Type B pancreatic cell (in vitro differentiated cells): ENCODE data around the gene PLAC8. TPM values are rescaled to one million over a fixed set of nuclear protein-coding genes. Genes with fewer than 3 reads are reported as not detected.
A peak's percentile ranks its signal among the peaks of the same experiment; 100 is the strongest.
"Not testable (repeated sequence)": the region's sequence is repeated elsewhere in the genome, so short reads cannot be mapped to it uniquely, and the experiment has no call there.

Experiments used
- DNase-seq: peaks from one replicate; pipeline ENCODE4 v3.0.0; 2021; ENCODE audit warnings: mixed read lengths; ENCODE audit not compliant: unreplicated experiment; ENCODE audit errors: extremely low spot score
- H3K27ac Mint-ChIP-seq: 2 replicates; pipeline ENCODE4 v1.8.0; 2021; ENCODE audit warnings: mild to moderate bottlenecking, mixed read lengths
- H3K27me3 Mint-ChIP-seq: 2 replicates; pipeline ENCODE4 v1.8.0; 2021; ENCODE audit warnings: mixed read lengths
- H3K36me3 Mint-ChIP-seq: 2 replicates; pipeline ENCODE4 v1.8.0; 2021; ENCODE audit warnings: mixed read lengths
- H3K4me1 Mint-ChIP-seq: one replicate; pipeline ENCODE4 v1.8.0; 2021; ENCODE audit warnings: mixed read lengths; ENCODE audit not compliant: unreplicated experiment
- H3K4me3 Mint-ChIP-seq: 2 replicates; pipeline ENCODE4 v1.8.0; 2021; ENCODE audit warnings: mild to moderate bottlenecking, mixed read lengths
- H3K9me3 Mint-ChIP-seq: 2 replicates; pipeline ENCODE4 v1.8.0; 2021; ENCODE audit warnings: mixed read lengths
- CTCF ChIP-seq: fragments of 200-600 bp; sonication (generic); conservative IDR thresholded peaks from 2 replicates; pipeline ENCODE4 v1.5.0; 2021; ENCODE audit warnings: antibody characterized with exemption, mild to moderate bottlenecking
- total RNA-seq: library from RNA; stranded (reverse); gene quantifications from 2 replicates; pipeline ENCODE4 v1.2.1, GENCODE V29; 2021; ENCODE audit warnings: low replicate concordance

Gene PLAC8
- total RNA-seq, 1 donor from 2014 or later: 38.4 TPM

- H3K27me3 Mint-ChIP-seq: peaks cover 10% of the 10 kb centered on the region
These were observed 2.3 kb downstream of the PLAC8 start for GRCh38 chr4:83112231-83112630.

GRCh38 chr4:83111751-83112141 is 2.8 kb downstream of the PLAC8 start:
- not testable (repeated sequence) for H3K27ac Mint-ChIP-seq, H3K4me1 Mint-ChIP-seq, H3K9me3 Mint-ChIP-seq, DNase-seq, H3K36me3 Mint-ChIP-seq
- Mint-ChIP-seq H3K27me3 (peaks cover 10% of the 10 kb centered on the region), H3K4me3 (peak overlapping the region; percentile 31)

More at GRCh38 chr4:83112231-83112630, 2.3 kb downstream of the PLAC8 start:
- peak overlapping the region; percentile 24 for H3K27ac Mint-ChIP-seq
- H3K4me1 Mint-ChIP-seq: peaks cover 7% of the 10 kb centered on the region
- DNase-seq: no peak
- no peaks in the 10 kb centered on the region for H3K9me3 Mint-ChIP-seq
- H3K36me3 Mint-ChIP-seq: no peaks in the 10 kb centered on the region
- H3K4me3 Mint-ChIP-seq: peak overlapping the region; percentile 13
- TF ChIP-seq CTCF: no peak

GRCh38 chr4:83110970-83111750 is 3.4 kb downstream of the PLAC8 start:
- DNase-seq: no peak
- Mint-ChIP-seq H3K9me3 (no peaks in the 10 kb centered on the region), H3K36me3 (no peaks in the 10 kb centered on the region), H3K27ac (peak overlapping the region; percentile 93), H3K4me1 (peaks cover 7% of the 10 kb centered on the region), H3K4me3 (peak overlapping the region; percentile 94), H3K27me3 (peaks cover 10% of the 10 kb centered on the region)
- no peak for TF ChIP-seq CTCF

GRCh38 chr4:83110223-83110945 is 4.1 kb downstream of the PLAC8 start:
- Mint-ChIP-seq H3K27ac (peak overlapping the region; percentile 93), H3K9me3 (no peaks in the 10 kb centered on the region), H3K4me1 (peaks cover 7% of the 10 kb centered on the region), H3K36me3 (no peaks in the 10 kb centered on the region), H3K4me3 (peak overlapping the region; percentile 94), H3K27me3 (peaks cover 10% of the 10 kb centered on the region)
- DNase-seq: peak; percentile 87
- TF ChIP-seq CTCF: peak; percentile 70

- H3K27ac Mint-ChIP-seq: peak overlapping the region; percentile 93
These were observed 4.9 kb downstream of the PLAC8 start for GRCh38 chr4:83109480-83110222.

More at GRCh38 chr4:83109480-83110222, 4.9 kb downstream of the PLAC8 start:
- no peaks in the 10 kb centered on the region for H3K36me3 Mint-ChIP-seq
- no peaks in the 10 kb centered on the region for H3K9me3 Mint-ChIP-seq
- peaks cover 7% of the 10 kb centered on the region for H3K4me1 Mint-ChIP-seq
- peak overlapping the region; percentile 94 for H3K4me3 Mint-ChIP-seq
- DNase-seq: peak; percentile 72
- peaks cover 10% of the 10 kb centered on the region for H3K27me3 Mint-ChIP-seq
- no peak for TF ChIP-seq CTCF
